Bronchial epithelial cell (primary cell): ENCODE measurements around the gene FAM107B. TPM values are rescaled to one million over a fixed set of nuclear protein-coding genes. Genes with fewer than 3 reads are reported as not detected.

Experiments used
- DNase-seq: peaks from one replicate; pipeline ENCODE4 v3.0.0-alpha.2; 2010; ENCODE audit warnings: low read depth
- FAIRE-seq: peaks from 2 replicates; lab custom pipeline; 2011; peaks lifted over from hg19 to GRCh38; lab: Jason Lieb, UNC
- H3K27me3 ChIP-seq: 2 replicates; pipeline ENCODE4 v1.5.1; 2011; ENCODE audit warnings: low read length; ENCODE audit not compliant: control insufficient read depth, insufficient read depth
- H3K36me3 ChIP-seq: 2 replicates; pipeline ENCODE4 v1.5.1; 2011; ENCODE audit warnings: low read length; ENCODE audit not compliant: control insufficient read depth, insufficient read depth
- H3K4me3 ChIP-seq: 2 replicates; pipeline ENCODE4 v1.5.1; 2011; ENCODE audit warnings: mild to moderate bottlenecking, low read depth, low read length, control low read depth
- CTCF ChIP-seq: IDR thresholded peaks from 2 replicates; pipeline ENCODE4 v1.5.1; 2011; ENCODE audit warnings: mild to moderate bottlenecking, moderate library complexity, low read length, control low read depth, inconsistent platforms; ENCODE audit not compliant: insufficient read depth, severe bottlenecking
- total RNA-seq: library from RNA; depleted of rRNA; stranded (reverse); fragments of >200 nt; gene quantifications from 2 replicates; pipeline ENCODE4 v1.2.1, GENCODE V29; 2014

FAM107B gene
- total RNA-seq, 1 donor from 2014 or later: 18.7 TPM

- TF ChIP-seq CTCF: no peak
- FAIRE-seq (no peak), DNase-seq (no peak)
- Histone ChIP-seq H3K27me3 (no peaks in the 10 kb centered on the region), H3K4me3 (peak overlapping the region; percentile 45), H3K36me3 (no peaks in the 10 kb centered on the region)
These were observed 171.7 kb downstream of the FAM107B start for GRCh38 chr10:14602807-14603533.

GRCh38 chr10:14601872-14602725 is 172.6 kb downstream of the FAM107B start:
- Histone ChIP-seq H3K27me3 (no peaks in the 10 kb centered on the region), H3K36me3 (no peaks in the 10 kb centered on the region), H3K4me3 (no peak overlapping the region)
- FAIRE-seq: no peak
- DNase-seq: peak; percentile 85
- TF ChIP-seq CTCF: no peak

DNA sequence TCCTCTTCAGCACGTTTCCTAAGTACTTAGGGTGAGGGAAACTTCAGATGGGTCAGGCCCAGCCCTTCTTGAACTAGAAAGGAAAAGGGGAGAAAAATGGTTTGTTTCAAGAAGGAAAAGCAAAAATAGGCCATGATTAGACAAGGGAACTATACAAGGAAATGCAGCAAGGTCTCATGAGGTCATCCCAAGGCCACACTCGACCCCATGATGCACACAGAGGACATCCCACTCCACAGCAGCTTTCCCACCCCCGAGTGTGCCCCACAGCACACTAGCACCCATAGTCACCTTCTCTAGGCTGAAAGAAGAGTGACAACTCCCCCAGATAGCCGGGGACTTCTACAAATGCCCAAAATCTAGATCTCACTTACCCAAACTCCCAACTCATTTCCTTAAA is 173.4 kb downstream of the FAM107B start:
- Histone ChIP-seq H3K4me3 (no peak overlapping the region), H3K36me3 (no peaks in the 10 kb centered on the region), H3K27me3 (no peaks in the 10 kb centered on the region)
- DNase-seq (no peak), FAIRE-seq (no peak)
- no peak for TF ChIP-seq CTCF

GRCh38 chr10:14600065-14600464 is 174.6 kb downstream of the FAM107B start:
- no peak for TF ChIP-seq CTCF
- Histone ChIP-seq H3K36me3 (no peaks in the 10 kb centered on the region), H3K4me3 (no peak overlapping the region), H3K27me3 (no peaks in the 10 kb centered on the region)
- DNase-seq (no peak), FAIRE-seq (peak; percentile 55)

DNA sequence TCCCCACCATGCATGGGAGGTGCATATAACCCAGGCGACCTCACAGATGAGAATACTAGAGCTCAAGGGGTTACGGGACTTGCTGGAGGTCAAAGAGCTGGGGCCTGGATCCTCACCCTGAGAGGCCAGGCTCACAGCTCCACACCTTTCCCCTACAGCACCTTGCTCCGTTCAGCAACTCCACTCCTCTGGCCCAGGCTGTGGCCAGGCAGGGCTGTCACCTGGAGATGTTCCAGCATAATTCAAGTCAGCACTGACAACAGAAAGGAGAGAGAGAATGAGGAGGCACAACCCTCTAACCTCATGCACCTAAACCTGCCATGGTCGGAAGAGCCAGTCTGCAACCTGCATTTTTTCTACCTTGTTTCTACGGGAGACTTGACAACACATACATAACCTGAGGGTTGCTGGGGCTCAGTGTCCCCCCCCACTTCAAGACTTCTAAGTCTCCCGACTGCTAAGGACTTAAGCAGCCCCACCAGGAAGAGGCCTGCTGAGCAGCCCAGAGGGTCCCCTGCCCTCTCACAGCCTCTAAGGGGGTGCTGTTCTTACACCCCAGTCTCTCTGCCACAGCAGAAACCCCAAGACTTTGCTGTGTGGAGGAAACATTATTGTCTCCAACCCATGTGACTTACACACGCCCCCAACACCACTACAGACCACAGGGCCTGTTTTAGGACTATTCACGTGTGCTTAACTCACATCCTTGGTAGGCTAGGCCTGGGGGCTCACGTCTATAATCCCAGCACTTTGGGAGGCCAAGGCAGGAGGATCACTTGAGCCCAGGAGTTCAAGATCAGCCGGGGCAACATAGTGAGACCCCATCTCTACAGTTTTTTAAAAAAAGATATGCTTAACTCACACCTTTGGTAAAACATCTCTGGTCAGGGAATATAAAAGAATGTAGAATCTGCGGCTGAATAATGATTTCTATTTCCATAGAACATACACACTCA is 175.6 kb downstream of the FAM107B start:
- DNase-seq: no peak
- H3K36me3 ChIP-seq: no peaks in the 10 kb centered on the region
- no peak for FAIRE-seq
- H3K4me3 ChIP-seq: no peak overlapping the region
- no peak for TF ChIP-seq CTCF
- H3K27me3 ChIP-seq: no peaks in the 10 kb centered on the region
